Measurements from ENCODE around the gene AFAP1.

The AFAP1 gene

GRCh38 chr4:7956934-7957656 lies 17.4 kb upstream of the AFAP1 start:
- TF ChIP-seq SUZ12 (IDR thresholded peaks at IDR 0.05): no peak
- no peak for TF ChIP-seq FOXM1 (IDR thresholded peaks at IDR 0.05; ENCODE audit: borderline replicate concordance)
- no peak for TF ChIP-seq HDGF (IDR thresholded peaks at IDR 0.05; ENCODE audit: borderline replicate concordance)
- TF ChIP-seq BHLHE40 (IDR thresholded peaks at IDR 0.05; ENCODE audit: borderline replicate concordance): no peak
- no peak for TF ChIP-seq ELF4 (IDR thresholded peaks at IDR 0.05)
- TF ChIP-seq SP1 (IDR thresholded peaks at IDR 0.05): no peak
- TF ChIP-seq CTBP1 (IDR thresholded peaks at IDR 0.05; ENCODE audit: borderline replicate concordance): no peak
- no peak for TF ChIP-seq TARDBP (IDR thresholded peaks at IDR 0.05)
- no peak for TF ChIP-seq PKNOX1 (IDR thresholded peaks at IDR 0.05)
- DNase-seq (ENCODE audit: extremely low spot score): no peak
- ChIA-PET CTCF (no interaction called here), POLR2A (no interaction called here)

GRCh38 chr4:7956270-7956808 lies 16.7 kb upstream of the AFAP1 start:
- CTCF ChIA-PET: interaction anchor here (0.7 kb wide), 1 partner anchor 27 kb away, joined by 5 read pairs; no protein-coding TSS in a partner anchor

GRCh38 chr4:7955393-7955792 lies 15.7 kb upstream of the AFAP1 start:
- DNase-seq (ENCODE audit: extremely low spot score): no peak
- ChIA-PET POLR2A (no interaction called here), CTCF (no interaction called here)
- TF ChIP-seq BHLHE40 (IDR thresholded peaks at IDR 0.05; ENCODE audit: borderline replicate concordance) (no peak), FOXK2 (IDR thresholded peaks at IDR 0.05) (no peak), NFRKB (IDR thresholded peaks at IDR 0.05) (no peak), FOXM1 (IDR thresholded peaks at IDR 0.05; ENCODE audit: borderline replicate concordance) (no peak), CTBP1 (IDR thresholded peaks at IDR 0.05; ENCODE audit: borderline replicate concordance) (no peak), ELF4 (IDR thresholded peaks at IDR 0.05) (no peak)

More at GRCh38 chr4:7956270-7956808, 16.7 kb upstream of the AFAP1 start:
- TF ChIP-seq ZNF384 (IDR thresholded peaks at IDR 0.05): no peak
- TF ChIP-seq PKNOX1 (IDR thresholded peaks at IDR 0.05): no peak
- TF ChIP-seq LEF1 (IDR thresholded peaks at IDR 0.05; ENCODE audit: borderline replicate concordance): no peak
- no peak for TF ChIP-seq HDGF (IDR thresholded peaks at IDR 0.05; ENCODE audit: borderline replicate concordance)
- TF ChIP-seq TARDBP (IDR thresholded peaks at IDR 0.05): no peak
- TF ChIP-seq BHLHE40 (IDR thresholded peaks at IDR 0.05; ENCODE audit: borderline replicate concordance): no peak
- no peak for TF ChIP-seq L3MBTL2 (conservative IDR thresholded peaks at IDR 0.05)
- no peak for TF ChIP-seq FOXK2 (IDR thresholded peaks at IDR 0.05)
- no peak for TF ChIP-seq FOXA1 (IDR thresholded peaks at IDR 0.05)
- no peak for TF ChIP-seq ELF4 (IDR thresholded peaks at IDR 0.05)
- no peak for TF ChIP-seq CTBP1 (IDR thresholded peaks at IDR 0.05; ENCODE audit: borderline replicate concordance)
- no peak for TF ChIP-seq SP1 (IDR thresholded peaks at IDR 0.05)
- no peak for TF ChIP-seq NFRKB (IDR thresholded peaks at IDR 0.05)
- TF ChIP-seq ARNT (IDR thresholded peaks at IDR 0.05): no peak
- no peak for TF ChIP-seq FOXM1 (IDR thresholded peaks at IDR 0.05; ENCODE audit: borderline replicate concordance)
- no peak for TF ChIP-seq SUZ12 (IDR thresholded peaks at IDR 0.05)
- POLR2A ChIA-PET: no interaction called here
- no peak for DNase-seq (ENCODE audit: extremely low spot score)

- no peak for TF ChIP-seq PKNOX1 (IDR thresholded peaks at IDR 0.05)
- TF ChIP-seq L3MBTL2 (conservative IDR thresholded peaks at IDR 0.05): no peak
- no peak for TF ChIP-seq HDGF (IDR thresholded peaks at IDR 0.05; ENCODE audit: borderline replicate concordance)
- no peak for TF ChIP-seq SP1 (IDR thresholded peaks at IDR 0.05)
- TF ChIP-seq FOXM1 (IDR thresholded peaks at IDR 0.05; ENCODE audit: borderline replicate concordance): no peak
- TF ChIP-seq ZNF384 (IDR thresholded peaks at IDR 0.05): no peak
- no peak for TF ChIP-seq TARDBP (IDR thresholded peaks at IDR 0.05)
- TF ChIP-seq ELF4 (IDR thresholded peaks at IDR 0.05): no peak
- no peak for TF ChIP-seq NFRKB (IDR thresholded peaks at IDR 0.05)
- no peak for TF ChIP-seq BHLHE40 (IDR thresholded peaks at IDR 0.05; ENCODE audit: borderline replicate concordance)
- no peak for TF ChIP-seq ARNT (IDR thresholded peaks at IDR 0.05)
- no peak for TF ChIP-seq CTBP1 (IDR thresholded peaks at IDR 0.05; ENCODE audit: borderline replicate concordance)
- no peak for TF ChIP-seq FOXK2 (IDR thresholded peaks at IDR 0.05)
- no peak for TF ChIP-seq SUZ12 (IDR thresholded peaks at IDR 0.05)
- ChIA-PET POLR2A (no interaction called here), CTCF (no interaction called here)
These were observed 13.0 kb upstream of the AFAP1 start for GRCh38 chr4:7952615-7953014.

GRCh38 chr4:7950301-7951092 lies 10.8 kb upstream of the AFAP1 start:
- CTCF ChIA-PET: no interaction called here
- DNase-seq (ENCODE audit: extremely low spot score): no peak
- POLR2A ChIA-PET: no interaction called here
- TF ChIP-seq L3MBTL2 (conservative IDR thresholded peaks at IDR 0.05) (no peak), TARDBP (IDR thresholded peaks at IDR 0.05) (no peak), SUZ12 (IDR thresholded peaks at IDR 0.05) (no peak)

More at GRCh38 chr4:7952615-7953014, 13.0 kb upstream of the AFAP1 start:
- DNase-seq (ENCODE audit: extremely low spot score): no peak

- DNase-seq (ENCODE audit: extremely low spot score): no peak
- TF ChIP-seq PKNOX1 (IDR thresholded peaks at IDR 0.05) (no peak), BHLHE40 (IDR thresholded peaks at IDR 0.05; ENCODE audit: borderline replicate concordance) (no peak), SUZ12 (IDR thresholded peaks at IDR 0.05) (no peak), TARDBP (IDR thresholded peaks at IDR 0.05) (no peak), ELF4 (IDR thresholded peaks at IDR 0.05) (no peak), HDGF (IDR thresholded peaks at IDR 0.05; ENCODE audit: borderline replicate concordance) (no peak), ZNF384 (IDR thresholded peaks at IDR 0.05) (no peak)
- ChIA-PET POLR2A (no interaction called here), CTCF (no interaction called here)
These were observed 10.1 kb upstream of the AFAP1 start for GRCh38 chr4:7949759-7950158.
